Measurements from ENCODE around the gene WNT11.

WNT11 gene

GRCh38 chr11:76218449-76219178 is 12.3 kb upstream of the WNT11 start:
- no peak for DNase-seq

GRCh38 chr11:76217653-76218160 is 11.4 kb upstream of the WNT11 start:
- no peak for DNase-seq

- DNase-seq = no peak
Measured at GRCh38 chr11:76216536-76217325, 10.4 kb upstream of the WNT11 start.

GRCh38 chr11:76215941-76216340 is 9.6 kb upstream of the WNT11 start:
- no peak for DNase-seq

- no peak for DNase-seq
Measured at GRCh38 chr11:76214968-76215548, 8.8 kb upstream of the WNT11 start.

GRCh38 chr11:76214186-76214585 is 7.9 kb upstream of the WNT11 start:
- no peak for DNase-seq

GRCh38 chr11:76212086-76213035 is 6.1 kb upstream of the WNT11 start:
- DNase-seq = no peak

GRCh38 chr11:76210931-76211851 is 4.9 kb upstream of the WNT11 start:
- no peak for DNase-seq

GRCh38 chr11:76209973-76210930 is 4.0 kb upstream of the WNT11 start:
- peak in 1 of 2 donors; percentile 33 for DNase-seq

GRCh38 chr11:76209375-76209972 is 3.2 kb upstream of the WNT11 start:
- peak in 1 of 2 donors; percentile 19 for DNase-seq

GRCh38 chr11:76208438-76209374 is 2.4 kb upstream of the WNT11 start:
- peak; percentile 74 to 87 for DNase-seq

- peak; percentile 75 to 84 for DNase-seq
Measured at GRCh38 chr11:76207642-76208401, 1.5 kb upstream of the WNT11 start.

GRCh38 chr11:76206077-76206326 is 300 bp downstream of the WNT11 start:
- peak in 1 of 2 donors; percentile 8 for DNase-seq

GRCh38 chr11:76205252-76206076 is 838 bp downstream of the WNT11 start:
- DNase-seq = no peak

GRCh38 chr11:76203937-76204336 is 2.4 kb downstream of the WNT11 start:
- DNase-seq = no peak

- no peak for DNase-seq
Measured at GRCh38 chr11:76203131-76203925, 3.0 kb downstream of the WNT11 start.
